HCT116 (cell line): Measurements from ENCODE around the gene RNF151. TPM values are rescaled to one million over a fixed set of nuclear protein-coding genes. Genes with fewer than 3 reads are reported as not detected.

Source experiments
- ATAC-seq: fragments of 200-7000 bp; cut with Tn5 transposase; 2 replicates; pipeline ENCODE4 v1.9.1; 2020; ENCODE audit warnings: mild to moderate bottlenecking, moderate library complexity
- BruUV-seq: library from RNA; stranded (reverse); fragments of 400-500 nt; replicated peaks from 2 replicates; lab custom pipeline; 2021; lab: Mats Ljungman, UMichigan
- CTCF ChIA-PET: fragments of 300-600 bp; sonication (Branson Sonifier 250); formaldehyde crosslinking; loops from one replicate; lab custom pipeline; 2021; ENCODE audit warnings: antibody characterized with exemption; lab: Charles Lee
- POLR2A ChIA-PET: fragments of 300-600, 350-600 bp; sonication (Branson Sonifier 250); formaldehyde crosslinking; loops from one replicate; lab custom pipeline; 2021; ENCODE audit warnings: antibody characterized with exemption; lab: Charles Lee
- RAD21 ChIA-PET, 2 experiments: fragments of 300-600 bp; sonication (Branson Sonifier 250); formaldehyde crosslinking; loops; one replicate each; lab custom pipeline; 2023; ENCODE audit warnings: low total read pairs in 2 of 2; ENCODE audit not compliant: uncharacterized antibody in 2 of 2, unreplicated experiment in 2 of 2, low non-redundant PET in 1 of 2; lab: Charles Lee
- DNase-seq: peaks from one replicate; pipeline ENCODE4 v3.0.0-alpha.2; 2010; ENCODE audit warnings: low read depth, low spot score
- H2AFZ ChIP-seq: fragments of 200-600 bp; shearing (Covaris generic), sonication (generic); 2 replicates; pipeline ENCODE4 v1.6.1; 2017; ENCODE audit warnings: low read depth, mixed run types, mixed read lengths, antibody characterized with exemption, low read length; ENCODE audit not compliant: poor library complexity, severe bottlenecking
- H3K27ac ChIP-seq: 2 replicates; pipeline ENCODE4 v1.5.1; 2012; ENCODE audit warnings: low read depth, low read length
- H3K27me3 ChIP-seq: fragments of 200-600 bp; sonication (generic); 2 replicates; pipeline ENCODE4 v1.6.1; 2016; ENCODE audit warnings: mixed run types, low read length, mixed read lengths; ENCODE audit not compliant: insufficient read depth
- H3K36me3 ChIP-seq, 2 experiments: fragments of 200-500 bp in 1 of 2; fragments of 200-600 bp in 1 of 2; sonication (Bioruptor generic) in 1 of 2; sonication (generic) in 1 of 2; 2 replicates each; pipeline versions ENCODE4 v1.5.1 to v1.6.1; 2014 to 2016; ENCODE audit warnings: low read length in 2 of 2, inconsistent platforms in 1 of 2, mixed read lengths in 1 of 2, mixed run types in 1 of 2; ENCODE audit not compliant: insufficient read depth in 2 of 2, control insufficient read depth in 1 of 2
- H3K4me1 ChIP-seq, 2 experiments: fragments of 200-600 bp in 1 of 2; sonication (generic) in 1 of 2; 2 replicates each; pipeline versions ENCODE4 v1.5.1 to v1.6.1; 2012 to 2017; ENCODE audit warnings: low read length in 2 of 2, inconsistent platforms in 1 of 2, mild to moderate bottlenecking in 1 of 2, mixed read lengths in 1 of 2, mixed run types in 1 of 2, moderate library complexity in 1 of 2; ENCODE audit not compliant: insufficient read depth in 2 of 2, control insufficient read depth in 1 of 2
- H3K4me2 ChIP-seq: fragments of 200-600 bp; sonication (generic); 2 replicates; pipeline ENCODE4 v1.6.1; 2017; ENCODE audit warnings: mixed run types, low read length, mixed read lengths
- H3K4me3 ChIP-seq, 2 experiments: fragments of 200-600 bp in 1 of 2; sonication (generic) in 1 of 2; replicated peaks in 1 of 2; 2 replicates each; pipeline ENCODE4 v1.5.1; 2011 to 2016; ENCODE audit warnings: low read length in 2 of 2, control low read depth in 1 of 2, low read depth in 1 of 2, mild to moderate bottlenecking in 1 of 2, mixed read lengths in 1 of 2, mixed run types in 1 of 2
- H3K79me2 ChIP-seq: fragments of 200-600 bp; sonication (generic); 2 replicates; pipeline ENCODE4 v1.6.1; 2017; ENCODE audit warnings: mild to moderate bottlenecking, mixed run types, low read length, moderate library complexity, mixed read lengths; ENCODE audit not compliant: insufficient read depth
- H3K9ac ChIP-seq: fragments of 200-600 bp; sonication (generic); 2 replicates; pipeline ENCODE4 v1.6.1; 2016; ENCODE audit warnings: low read length, mixed read lengths
- H3K9me2 ChIP-seq: fragments of 200-600 bp; sonication (generic), shearing (Covaris generic); 2 replicates; pipeline ENCODE4 v1.6.1; 2017; ENCODE audit warnings: mixed run types, mild to moderate bottlenecking, moderate library complexity; ENCODE audit not compliant: insufficient read depth
- H3K9me3 ChIP-seq, 2 experiments: fragments of 200-500 bp in 1 of 2; fragments of 200-600 bp in 1 of 2; sonication (Bioruptor generic) in 1 of 2; sonication (generic) in 1 of 2; 2 replicates each; pipeline ENCODE4 v1.6.1; 2014 to 2017; ENCODE audit warnings: low read length in 2 of 2, mixed read lengths in 2 of 2, inconsistent platforms in 1 of 2, low read depth in 1 of 2, mild to moderate bottlenecking in 1 of 2, mixed run types in 1 of 2, moderate library complexity in 1 of 2; ENCODE audit not compliant: control insufficient read depth in 1 of 2, insufficient read depth in 1 of 2
- H4K20me1 ChIP-seq: fragments of 200-600 bp; sonication (generic), shearing (Covaris generic); 2 replicates; pipeline ENCODE4 v1.6.1; 2017; ENCODE audit warnings: mixed run types, mild to moderate bottlenecking, moderate library complexity; ENCODE audit not compliant: insufficient read depth
- ATF3 ChIP-seq: IDR thresholded peaks from 2 replicates; pipeline ENCODE4 v1.6.1; 2012
- CBX3 ChIP-seq: IDR thresholded peaks from 2 replicates; pipeline ENCODE4 v1.6.1; 2012; ENCODE audit warnings: low read depth
- CEBPB ChIP-seq: IDR thresholded peaks from 2 replicates; pipeline ENCODE4 v1.6.1; 2012; ENCODE audit warnings: low read depth
- CTCF ChIP-seq, 3 experiments: fragments of 200-600 bp in 1 of 3; sonication (generic) in 1 of 3; IDR thresholded peaks in 2 of 3; conservative IDR thresholded peaks in 1 of 3; 2 replicates each; pipeline ENCODE4 v1.5.1; 2012 to 2017; ENCODE audit warnings: low read depth in 2 of 3, low read length in 2 of 3, antibody characterized with exemption in 1 of 3, borderline replicate concordance in 1 of 3, control low read depth in 1 of 3, mild to moderate bottlenecking in 1 of 3, mixed read lengths in 1 of 3, mixed run types in 1 of 3, moderate library complexity in 1 of 3; ENCODE audit not compliant: insufficient read depth in 1 of 3
- EGR1 ChIP-seq: IDR thresholded peaks from 2 replicates; pipeline ENCODE4 v1.6.1; 2012; ENCODE audit warnings: low read depth
- ELF1 ChIP-seq: IDR thresholded peaks from 2 replicates; pipeline ENCODE4 v1.6.1; 2012; ENCODE audit warnings: low read depth, borderline replicate concordance
- EZH2 ChIP-seq: fragments of 200-600 bp; sonication (generic); IDR thresholded peaks from 2 replicates; pipeline ENCODE4 v1.6.1; 2017; ENCODE audit warnings: antibody characterized with exemption, mixed run types
- EZH2phosphoT487 ChIP-seq: fragments of 200-600 bp; IDR thresholded peaks from 2 replicates; pipeline ENCODE4 v1.6.1; 2018; ENCODE audit warnings: antibody characterized with exemption, borderline replicate concordance
- JUND ChIP-seq: IDR thresholded peaks from 2 replicates; pipeline ENCODE4 v1.6.1; 2012
- MAX ChIP-seq: IDR thresholded peaks from 2 replicates; pipeline ENCODE4 v1.6.1; 2012
- POLR2A ChIP-seq: IDR thresholded peaks from 2 replicates; pipeline ENCODE4 v1.7.0; 2011; ENCODE audit warnings: borderline replicate concordance; ENCODE audit not compliant: insufficient read depth, insufficient read length; ENCODE audit errors: extremely low read depth
- RAD21 ChIP-seq: IDR thresholded peaks from 2 replicates; pipeline ENCODE4 v1.6.1; 2012; ENCODE audit warnings: low read depth, mild to moderate bottlenecking
- SP1 ChIP-seq: IDR thresholded peaks from 2 replicates; pipeline ENCODE4 v1.6.1; 2012; ENCODE audit warnings: low read depth
- SRF ChIP-seq: IDR thresholded peaks from 2 replicates; pipeline ENCODE4 v1.6.1; 2012; ENCODE audit warnings: low read depth
- TCF7L2 ChIP-seq: IDR thresholded peaks from 2 replicates; pipeline ENCODE4 v1.7.0; 2011; ENCODE audit warnings: borderline replicate concordance, inconsistent platforms; ENCODE audit not compliant: insufficient read depth, insufficient read length; ENCODE audit errors: extremely low read depth
- YY1 ChIP-seq: IDR thresholded peaks from 2 replicates; pipeline ENCODE4 v1.6.1; 2011; ENCODE audit warnings: low read length, low read depth, moderate library complexity, mild to moderate bottlenecking; ENCODE audit not compliant: insufficient replicate concordance; ENCODE audit errors: extremely low read depth
- ZBTB33 ChIP-seq: IDR thresholded peaks from 2 replicates; pipeline ENCODE4 v1.6.1; 2011; ENCODE audit warnings: mild to moderate bottlenecking, low read length, moderate library complexity; ENCODE audit not compliant: insufficient replicate concordance; ENCODE audit errors: extremely low read depth
- ZFX ChIP-seq: fragments of 450-650 bp; IDR thresholded peaks from 2 replicates; pipeline ENCODE4 v1.6.1; 2017
- ZNF274 ChIP-seq: fragments of 200-500 bp; sonication (Bioruptor generic); IDR thresholded peaks from 2 replicates; pipeline ENCODE4 v1.6.1; 2014; ENCODE audit warnings: mild to moderate bottlenecking, low read depth, low read length, inconsistent platforms
- intact Hi-C: fragments of 100-400 bp; cut with micrococcal nuclease; formaldehyde crosslinking; loops from 2 replicates; pipeline ENCODE4 v1.10.0; 2022
- total RNA-seq: library from RNA; stranded (reverse); gene quantifications from one replicate; pipeline ENCODE4 v1.2.1, GENCODE V29; 2021; ENCODE audit not compliant: unreplicated experiment

The RNF151 gene
- total RNA-seq, 1 experiment from 2014 or later, result 0.30 TPM

GRCh38 chr16:1987198-1987597 lies 20.5 kb downstream of the RNF151 start:
- no peaks in the 10 kb centered on the region for H4K20me1 ChIP-seq
- no peaks in the 10 kb centered on the region for H3K9me3 ChIP-seq
- peaks cover 28 to 51% of the 10 kb centered on the region in 2 experiments for H3K4me1 ChIP-seq
- ATAC-seq, result no peak
- H3K27me3 ChIP-seq, result no peaks in the 10 kb centered on the region
- H3K36me3 ChIP-seq, result peaks cover 6 to 14% of the 10 kb centered on the region in 2 experiments; a peak in 2 of 4 replicates
- H3K9ac ChIP-seq, result no peak overlapping the region
- peaks cover 20% of the 10 kb centered on the region for H3K79me2 ChIP-seq
- no peak overlapping the region for H3K4me3 ChIP-seq
- intact Hi-C loops, result no loop called here
- DNase-seq, result no peak
- CTCF ChIA-PET, result no interaction called here
- no peak overlapping the region for H2AFZ ChIP-seq
- POLR2A ChIA-PET, result interaction anchor here (1.3 kb wide), 1 partner anchor 22 kb away, joined by 3 read pairs; the partner anchor contains the start of gene RPS2
- TF ChIP-seq POLR2A (no peak), EZH2phosphoT487 (no peak), SRF (no peak), ATF3 (no peak), JUND (no peak), RAD21 (no peak), EGR1 (no peak), ELF1 (no peak), TCF7L2 (no peak), ZFX (no peak), CBX3 (no peak), MAX (no peak), ZBTB33 (no peak), ZNF274 (no peak), YY1 (no peak), EZH2 (no peak), SP1 (no peak), CEBPB (no peak), CTCF (IDR thresholded peaks at IDR 0.05 in 2 of 3, conservative IDR thresholded peaks at IDR 0.05 in 1 of 3; ENCODE audit: borderline replicate concordance in 1 of 3, insufficient read depth in 1 of 3, low read depth in 2 of 3, low read length in 2 of 3) (no peak)
- no peaks in the 10 kb centered on the region for H3K9me2 ChIP-seq
- no peak overlapping the region for H3K27ac ChIP-seq
- no TSS peak for BruUV-seq
- RAD21 ChIA-PET, result no interaction called here
- no peak overlapping the region for H3K4me2 ChIP-seq
